OCI-LY3 (cell line): ENCODE data around the gene GMPR.

Source experiments
- EZH2phosphoT487 ChIP-seq: fragments of 200-600 bp; shearing (Covaris generic); IDR thresholded peaks from 2 replicates; pipeline ENCODE4 v1.6.1; 2018; ENCODE audit warnings: antibody characterized with exemption, mixed run types, low read depth
- TF ChIP-seq, protein P1 (sequence below): fragments of 200-600, 300-600 bp; sonication (generic); IDR thresholded peaks from 2 replicates; pipeline ENCODE4 v1.5.1; 2014; ENCODE audit warnings: antibody characterized with exemption, low read length, low read depth

- TF ChIP-seq, protein P1, sequence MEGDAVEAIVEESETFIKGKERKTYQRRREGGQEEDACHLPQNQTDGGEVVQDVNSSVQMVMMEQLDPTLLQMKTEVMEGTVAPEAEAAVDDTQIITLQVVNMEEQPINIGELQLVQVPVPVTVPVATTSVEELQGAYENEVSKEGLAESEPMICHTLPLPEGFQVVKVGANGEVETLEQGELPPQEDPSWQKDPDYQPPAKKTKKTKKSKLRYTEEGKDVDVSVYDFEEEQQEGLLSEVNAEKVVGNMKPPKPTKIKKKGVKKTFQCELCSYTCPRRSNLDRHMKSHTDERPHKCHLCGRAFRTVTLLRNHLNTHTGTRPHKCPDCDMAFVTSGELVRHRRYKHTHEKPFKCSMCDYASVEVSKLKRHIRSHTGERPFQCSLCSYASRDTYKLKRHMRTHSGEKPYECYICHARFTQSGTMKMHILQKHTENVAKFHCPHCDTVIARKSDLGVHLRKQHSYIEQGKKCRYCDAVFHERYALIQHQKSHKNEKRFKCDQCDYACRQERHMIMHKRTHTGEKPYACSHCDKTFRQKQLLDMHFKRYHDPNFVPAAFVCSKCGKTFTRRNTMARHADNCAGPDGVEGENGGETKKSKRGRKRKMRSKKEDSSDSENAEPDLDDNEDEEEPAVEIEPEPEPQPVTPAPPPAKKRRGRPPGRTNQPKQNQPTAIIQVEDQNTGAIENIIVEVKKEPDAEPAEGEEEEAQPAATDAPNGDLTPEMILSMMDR: peak; percentile 78
- no peak for TF ChIP-seq EZH2phosphoT487
Observed at GRCh38 chr6:16332175-16332542, 93.8 kb downstream of the GMPR start.
